H1 (cell line): ENCODE results near the gene CPTP. TPM values are rescaled to one million over a fixed set of nuclear protein-coding genes. Genes with fewer than 3 reads are reported as not detected.

Source experiments
- RFX5 ChIP-seq: IDR thresholded peaks from 2 replicates; pipeline ENCODE4 v1.6.1; 2011; ENCODE audit warnings: low read depth, low read length, improper control_type of control experiment, borderline replicate concordance
- SUZ12 ChIP-seq: fragments of 200-600 bp; sonication (generic); IDR thresholded peaks from 2 replicates; pipeline ENCODE4 v1.6.1; 2012; ENCODE audit warnings: mild to moderate bottlenecking, inconsistent platforms, low read length, moderate library complexity, mixed read lengths
- polyA plus RNA-seq, 7 experiments: library from polyadenylated mRNA; depleted of rRNA in 3 of 7; stranded (reverse) in 5 of 7; unstranded in 2 of 7; fragments of >200 nt in 5 of 7; fragments of 200-250 nt in 2 of 7; gene quantifications; 1 replicate in 5 of 7; 2 replicates in 1 of 7; 4 replicates in 1 of 7; pipeline versions ENCODE4 v1.2.1 to v1.2.3, GENCODE V29; 2011 to 2013; ENCODE audit warnings: missing spikeins in 2 of 7, mixed read lengths in 2 of 7
- total RNA-seq: library from RNA; stranded (reverse); fragmentation: NEBNext Ultra II Directional; extraction: Animal tissue kit (Norgen Biotek cat#: 25700); gene quantifications from 2 replicates; pipeline ENCODE4 v1.2.1, GENCODE V29; 2021

The CPTP gene
- total and polyA plus RNA-seq, 2 of the 8 experiments (the other 6 are each of a cell fraction or from before 2014, with no cell fraction given): 8.1 to 10.6 TPM

GRCh38 chr1:1330366-1331067, 5.9 kb downstream of the CPTP start (continued):
- TF ChIP-seq RFX5: no peak
- no peak for TF ChIP-seq SUZ12
